Measurements from ENCODE around the gene CFD. TPM values are rescaled to one million over a fixed set of nuclear protein-coding genes. Genes with fewer than 3 reads are reported as not detected.

The CFD gene
- total RNA-seq, 2 donors from 2014 or later = 0.38 to 1.1 TPM

DNA sequence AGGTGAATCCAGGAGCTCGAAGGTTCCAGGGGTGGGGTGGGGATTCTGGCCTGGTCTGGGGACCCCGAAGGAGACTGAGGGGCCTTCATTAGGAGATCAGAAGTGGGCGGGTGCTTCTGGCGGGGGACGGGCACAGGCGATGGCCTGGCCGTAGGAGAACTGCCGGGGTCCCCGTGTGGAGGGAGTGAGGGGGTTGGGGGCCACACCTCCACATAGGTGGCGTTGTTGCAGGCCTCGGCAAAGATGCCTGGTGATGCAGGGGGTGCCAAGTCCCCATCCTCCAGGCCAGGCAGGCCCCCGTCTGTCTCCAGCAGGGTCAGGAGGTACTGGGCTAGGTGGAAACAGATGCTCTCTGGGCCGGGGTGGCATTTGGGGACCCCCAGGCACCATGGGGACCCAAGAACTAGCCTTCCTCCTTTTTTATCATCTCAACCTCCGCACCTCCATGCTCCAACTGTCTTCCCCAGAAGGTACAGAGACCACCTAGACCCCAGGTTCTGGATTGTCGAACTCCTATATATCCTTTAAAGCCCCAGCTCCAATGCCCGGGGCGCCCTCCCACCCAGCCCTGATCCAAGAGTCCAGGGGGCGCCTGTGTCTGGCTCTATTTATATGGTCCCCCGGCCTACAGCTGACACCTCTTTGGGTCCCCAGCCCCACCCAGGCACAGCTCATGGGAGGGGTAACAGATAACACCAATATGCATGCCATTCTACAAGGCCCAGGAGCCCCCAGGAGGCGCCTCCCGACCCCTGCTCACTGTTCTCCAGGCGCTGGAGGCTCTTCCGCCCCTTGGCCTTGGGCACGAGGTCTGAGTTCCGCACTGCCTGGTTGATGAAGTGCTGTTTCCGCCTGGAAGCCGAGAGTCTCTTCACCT, 42.0 kb downstream of the CFD start:
- TF ChIP-seq, protein P1, sequence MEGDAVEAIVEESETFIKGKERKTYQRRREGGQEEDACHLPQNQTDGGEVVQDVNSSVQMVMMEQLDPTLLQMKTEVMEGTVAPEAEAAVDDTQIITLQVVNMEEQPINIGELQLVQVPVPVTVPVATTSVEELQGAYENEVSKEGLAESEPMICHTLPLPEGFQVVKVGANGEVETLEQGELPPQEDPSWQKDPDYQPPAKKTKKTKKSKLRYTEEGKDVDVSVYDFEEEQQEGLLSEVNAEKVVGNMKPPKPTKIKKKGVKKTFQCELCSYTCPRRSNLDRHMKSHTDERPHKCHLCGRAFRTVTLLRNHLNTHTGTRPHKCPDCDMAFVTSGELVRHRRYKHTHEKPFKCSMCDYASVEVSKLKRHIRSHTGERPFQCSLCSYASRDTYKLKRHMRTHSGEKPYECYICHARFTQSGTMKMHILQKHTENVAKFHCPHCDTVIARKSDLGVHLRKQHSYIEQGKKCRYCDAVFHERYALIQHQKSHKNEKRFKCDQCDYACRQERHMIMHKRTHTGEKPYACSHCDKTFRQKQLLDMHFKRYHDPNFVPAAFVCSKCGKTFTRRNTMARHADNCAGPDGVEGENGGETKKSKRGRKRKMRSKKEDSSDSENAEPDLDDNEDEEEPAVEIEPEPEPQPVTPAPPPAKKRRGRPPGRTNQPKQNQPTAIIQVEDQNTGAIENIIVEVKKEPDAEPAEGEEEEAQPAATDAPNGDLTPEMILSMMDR (conservative IDR thresholded peaks at IDR 0.05) = no peak
- H3K27ac Mint-ChIP-seq = no peak overlapping the region
- peaks cover 20% of the 10 kb centered on the region for H3K36me3 ChIP-seq (ENCODE audit: control insufficient read depth, insufficient read depth, low read length)
- no peaks in the 10 kb centered on the region for H3K4me1 ChIP-seq (ENCODE audit: control insufficient read depth, insufficient read depth, low read length)
- H3K27me3 ChIP-seq (ENCODE audit: control insufficient read depth, insufficient read depth, low read length, poor library complexity, severe bottlenecking) = no peaks in the 10 kb centered on the region
- no peak overlapping the region for H3K9ac ChIP-seq (ENCODE audit: extremely low read depth, low read length, poor library complexity, severe bottlenecking)
- H3K27me3 Mint-ChIP-seq (ENCODE audit: insufficient read depth) = no peaks in the 10 kb centered on the region
- no peak overlapping the region for H3K4me3 ChIP-seq (ENCODE audit: low read length)
- H3K36me3 Mint-ChIP-seq (ENCODE audit: low read depth) = peaks cover 27% of the 10 kb centered on the region
- H3K4me1 Mint-ChIP-seq = peaks cover 3% of the 10 kb centered on the region
- H3K27ac ChIP-seq (ENCODE audit: low read depth, low read length) = no peak overlapping the region
- H3K9me3 ChIP-seq (ENCODE audit: control insufficient read depth, low read length) = no peaks in the 10 kb centered on the region
- no peaks in the 10 kb centered on the region for H3K9me3 Mint-ChIP-seq
- WGBS, 2 experiments (ENCODE audit: insufficient coverage in 1 of 2, insufficient read length in 1 of 2) = 92 to 94% methylated on average over 18 to 27 of the region's 27 CpGs
- no peak for DNase-seq
- no peak overlapping the region for H3K4me3 Mint-ChIP-seq

GRCh38 chr19:902093-902370, 42.6 kb downstream of the CFD start:
- DNase-seq = no peak
- H3K4me1 ChIP-seq (ENCODE audit: control insufficient read depth, insufficient read depth, low read length) = no peaks in the 10 kb centered on the region
- peaks cover 23% of the 10 kb centered on the region for H3K36me3 Mint-ChIP-seq (ENCODE audit: low read depth)
- TF ChIP-seq, protein P1 (conservative IDR thresholded peaks at IDR 0.05) = no peak
- no peak overlapping the region for H3K27ac Mint-ChIP-seq
- 88 to 93% methylated on average over 4 to 7 of the region's 7 CpGs for whole genome bisulfite sequencing, 2 experiments (ENCODE audit: insufficient coverage in 1 of 2, insufficient read length in 1 of 2)
- H3K9me3 ChIP-seq (ENCODE audit: control insufficient read depth, low read length) = no peaks in the 10 kb centered on the region
- no peak overlapping the region for H3K4me3 ChIP-seq (ENCODE audit: low read length)
- peaks cover 3% of the 10 kb centered on the region for H3K4me1 Mint-ChIP-seq
- H3K27ac ChIP-seq (ENCODE audit: low read depth, low read length) = no peak overlapping the region
- no peaks in the 10 kb centered on the region for H3K27me3 Mint-ChIP-seq (ENCODE audit: insufficient read depth)
- H3K9ac ChIP-seq (ENCODE audit: extremely low read depth, low read length, poor library complexity, severe bottlenecking) = no peak overlapping the region
- no peak overlapping the region for H3K4me3 Mint-ChIP-seq
- no peaks in the 10 kb centered on the region for H3K27me3 ChIP-seq (ENCODE audit: control insufficient read depth, insufficient read depth, low read length, poor library complexity, severe bottlenecking)
- peaks cover 19% of the 10 kb centered on the region for H3K36me3 ChIP-seq (ENCODE audit: control insufficient read depth, insufficient read depth, low read length)
- H3K9me3 Mint-ChIP-seq = no peaks in the 10 kb centered on the region

- H3K27ac Mint-ChIP-seq = peak overlapping the region; percentile 39
- H3K27me3 Mint-ChIP-seq (ENCODE audit: insufficient read depth) = no peaks in the 10 kb centered on the region
- no peak overlapping the region for H3K4me3 Mint-ChIP-seq
- DNase-seq = no peak
- peaks cover 3% of the 10 kb centered on the region for H3K4me1 Mint-ChIP-seq
- H3K9ac ChIP-seq (ENCODE audit: extremely low read depth, low read length, poor library complexity, severe bottlenecking) = no peak overlapping the region
- no peaks in the 10 kb centered on the region for H3K27me3 ChIP-seq (ENCODE audit: control insufficient read depth, insufficient read depth, low read length, poor library complexity, severe bottlenecking)
- no peak overlapping the region for H3K4me3 ChIP-seq (ENCODE audit: low read length)
- WGBS, 2 experiments (ENCODE audit: insufficient coverage in 1 of 2, insufficient read length in 1 of 2) = 92 to 96% methylated on average over 12 to 14 of the region's 14 CpGs
- H3K4me1 ChIP-seq (ENCODE audit: control insufficient read depth, insufficient read depth, low read length) = no peaks in the 10 kb centered on the region
- no peaks in the 10 kb centered on the region for H3K9me3 Mint-ChIP-seq
- TF ChIP-seq, protein P1 (conservative IDR thresholded peaks at IDR 0.05) = no peak
- peaks cover 20% of the 10 kb centered on the region for H3K36me3 Mint-ChIP-seq (ENCODE audit: low read depth)
- H3K36me3 ChIP-seq (ENCODE audit: control insufficient read depth, insufficient read depth, low read length) = peaks cover 12% of the 10 kb centered on the region
- no peaks in the 10 kb centered on the region for H3K9me3 ChIP-seq (ENCODE audit: control insufficient read depth, low read length)
- H3K27ac ChIP-seq (ENCODE audit: low read depth, low read length) = no peak overlapping the region
These were observed 43.2 kb downstream of the CFD start for GRCh38 chr19:902446-903226.
